GM23338 (cell line): Measurements from ENCODE around the gene RAG1. TPM values are rescaled to one million over a fixed set of nuclear protein-coding genes. Genes with fewer than 3 reads are reported as not detected.

Experiments used
- ATAC-seq: fragments of 200-7000 bp; cut with Tn5 transposase; 3 replicates; pipeline ENCODE4 v1.9.1; 2020
- DNase-seq: peaks from one replicate; pipeline ENCODE4 v3.0.0-alpha.2; 2015; ENCODE audit warnings: low spot score
- H2AFZ ChIP-seq: fragments of 200-600 bp; sonication (generic); 2 replicates; pipeline ENCODE4 v1.8.0; 2016; ENCODE audit warnings: antibody characterized with exemption, mild to moderate bottlenecking, moderate library complexity
- H3F3A ChIP-seq: fragments of 200-600 bp; sonication (generic); replicated peaks from 2 replicates; pipeline ENCODE4 v1.8.0; 2017; ENCODE audit warnings: antibody characterized with exemption, mixed run types, low read depth
- H3K27ac ChIP-seq: fragments of 200-600 bp; sonication (generic); 2 replicates; pipeline ENCODE4 v1.6.1; 2016; ENCODE audit warnings: low read depth
- H3K27me3 ChIP-seq: fragments of 200-600 bp; sonication (generic); 2 replicates; pipeline ENCODE4 v1.8.0; 2016; ENCODE audit warnings: mild to moderate bottlenecking, mixed run types, moderate library complexity; ENCODE audit not compliant: insufficient read depth
- H3K36me3 ChIP-seq: fragments of 200-600 bp; sonication (generic); 2 replicates; pipeline ENCODE4 v1.8.0; 2016; ENCODE audit warnings: mild to moderate bottlenecking; ENCODE audit not compliant: insufficient read depth
- H3K4me1 ChIP-seq: fragments of 200-600 bp; sonication (generic); 2 replicates; pipeline ENCODE4 v1.8.0; 2016; ENCODE audit warnings: mild to moderate bottlenecking, moderate library complexity; ENCODE audit not compliant: insufficient read depth
- H3K4me2 ChIP-seq: fragments of 200-600 bp; sonication (generic); 2 replicates; pipeline ENCODE4 v1.7.1; 2017; ENCODE audit warnings: mixed run types
- H3K4me3 ChIP-seq: fragments of 200-600 bp; sonication (generic); 2 replicates; pipeline ENCODE4 v1.6.1; 2016; ENCODE audit warnings: mixed run types
- H3K79me2 ChIP-seq: fragments of 200-600 bp; sonication (generic); replicated peaks from 2 replicates; pipeline ENCODE4 v1.8.0; 2017; ENCODE audit warnings: mild to moderate bottlenecking; ENCODE audit not compliant: insufficient read depth
- H3K9me2 ChIP-seq: fragments of 200-600 bp; sonication (generic); 2 replicates; pipeline ENCODE4 v1.8.0; 2017; ENCODE audit not compliant: insufficient read depth
- H4K20me1 ChIP-seq: fragments of 200-600 bp; sonication (generic); replicated peaks from 2 replicates; pipeline ENCODE4 v1.8.0; 2017; ENCODE audit warnings: mild to moderate bottlenecking; ENCODE audit not compliant: insufficient read depth
- H3K27ac Mint-ChIP-seq: 2 replicates; pipeline ENCODE4 v1.8.0; 2020; ENCODE audit warnings: inconsistent platforms, mild to moderate bottlenecking, moderate library complexity, mixed read lengths
- H3K27me3 Mint-ChIP-seq: 3 replicates; pipeline ENCODE4 v1.8.0; 2022; ENCODE audit warnings: low read depth, mild to moderate bottlenecking, moderate library complexity, mixed read lengths, inconsistent platforms; ENCODE audit not compliant: insufficient read depth, poor library complexity
- H3K36me3 Mint-ChIP-seq: 3 replicates; pipeline ENCODE4 v1.8.0; 2021; ENCODE audit warnings: low read depth, mild to moderate bottlenecking, inconsistent platforms, moderate library complexity, mixed read lengths
- H3K4me1 Mint-ChIP-seq: 3 replicates; pipeline ENCODE4 v1.8.0; 2020; ENCODE audit warnings: mild to moderate bottlenecking, inconsistent platforms, mixed read lengths
- H3K4me3 Mint-ChIP-seq: 3 replicates; pipeline ENCODE4 v1.8.0; 2021; ENCODE audit warnings: moderate library complexity, mild to moderate bottlenecking, inconsistent platforms, mixed read lengths
- H3K9me3 Mint-ChIP-seq: 3 replicates; pipeline ENCODE4 v1.8.0; 2020; ENCODE audit warnings: moderate library complexity, mild to moderate bottlenecking, inconsistent platforms, mixed read lengths
- CREB1 ChIP-seq: fragments of 250-450 bp; sonication (Bioruptor Pico); IDR thresholded peaks from 2 replicates; pipeline ENCODE4 v1.5.0; 2020; ENCODE audit warnings: low read depth, mild to moderate bottlenecking, moderate library complexity
- EZH2phosphoT487 ChIP-seq: fragments of 200-600 bp; sonication (generic); IDR thresholded peaks from one replicate; pipeline ENCODE4 v1.8.1; 2018; ENCODE audit warnings: antibody characterized with exemption; ENCODE audit not compliant: unreplicated experiment
- JUNB ChIP-seq: IDR thresholded peaks from one replicate; pipeline ENCODE4 v1.6.1; 2016; ENCODE audit warnings: antibody characterized with exemption; ENCODE audit not compliant: unreplicated experiment
- NANOG ChIP-seq: IDR thresholded peaks from 2 replicates; pipeline ENCODE4 v1.6.1; 2016; ENCODE audit warnings: antibody characterized with exemption, borderline replicate concordance
- POLR2AphosphoS5 ChIP-seq: IDR thresholded peaks from 2 replicates; pipeline ENCODE4 v1.6.1; 2016; ENCODE audit warnings: antibody characterized with exemption, low read depth
- STAT1 ChIP-seq: IDR thresholded peaks from one replicate; pipeline ENCODE4 v1.6.1; 2016; ENCODE audit warnings: antibody characterized with exemption; ENCODE audit not compliant: unreplicated experiment
- ZNF114 ChIP-seq: fragments of 250-450 bp; sonication (Bioruptor Pico); IDR thresholded peaks from 2 replicates; pipeline ENCODE4 v1.5.0; 2020; ENCODE audit warnings: mild to moderate bottlenecking, moderate library complexity
- ZNF331 ChIP-seq: fragments of 250-450 bp; sonication (Bioruptor Pico); IDR thresholded peaks from 2 replicates; pipeline ENCODE4 v1.5.0; 2020; ENCODE audit warnings: low read depth, mild to moderate bottlenecking, moderate library complexity
- polyA plus RNA-seq: library from polyadenylated mRNA; unstranded; fragments of >200 nt; fragmentation: Nextera tagmentation; extraction: Ambion mirVana; gene quantifications from 2 replicates; pipeline ENCODE4 v1.2.1, GENCODE V29; 2016
- total RNA-seq: library from RNA; depleted of rRNA; stranded (reverse); fragments of >200 nt; shearing (Covaris generic); gene quantifications from 2 replicates; pipeline ENCODE4 v1.2.3, GENCODE V29; 2014
- TF ChIP-seq, protein P1 (sequence below): IDR thresholded peaks from 2 replicates; pipeline ENCODE4 v1.6.1; 2016; ENCODE audit warnings: antibody characterized with exemption
- TF ChIP-seq, protein P2 (sequence below), 2 experiments: fragments of 200-600 bp in 1 of 2; sonication (generic) in 1 of 2; conservative IDR thresholded peaks; 2 replicates each; pipeline versions ENCODE4 v1.5.1 to v1.6.1; 2016 to 2017; ENCODE audit warnings: antibody characterized with exemption in 2 of 2, low read depth in 2 of 2, mild to moderate bottlenecking in 2 of 2, moderate library complexity in 1 of 2
- TF ChIP-seq, protein P3 (sequence below): IDR thresholded peaks from one replicate; pipeline ENCODE4 v1.6.1; 2018; ENCODE audit warnings: antibody characterized with exemption; ENCODE audit not compliant: unreplicated experiment

Gene RAG1
- total and polyA plus RNA-seq, 2 experiments from 2014 or later = 0.89 to 1.4 TPM

DNA sequence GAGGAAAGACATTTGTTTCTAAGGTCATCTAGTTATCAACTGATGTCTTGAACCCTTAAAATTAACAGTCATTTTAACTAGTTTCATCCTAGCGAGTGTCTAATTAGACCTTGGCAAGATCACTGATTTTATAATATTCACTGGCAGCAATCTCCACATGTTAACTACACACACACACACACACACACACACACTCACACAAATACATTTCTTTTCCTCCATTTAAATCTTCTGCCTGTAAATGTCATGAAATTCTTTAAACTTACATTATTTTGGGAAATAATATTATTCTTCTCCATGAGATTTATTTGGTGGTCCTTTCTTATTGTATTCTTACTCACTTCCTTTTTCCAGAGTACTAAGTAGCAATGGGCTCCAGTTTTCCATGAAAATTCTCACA lies 23.6 kb downstream of the RAG1 start:
- Mint-ChIP-seq H3K4me1 (peaks cover 2% of the 10 kb centered on the region; the same call in 2 of the 3 replicates), H3K36me3 (no peaks in the 10 kb centered on the region), H3K9me3 (no peaks in the 10 kb centered on the region; the same call in 2 of the 3 replicates), H3K27me3 (no peaks in the 10 kb centered on the region), H3K4me3 (no peak overlapping the region), H3K27ac (no peak overlapping the region)
- H3K79me2 ChIP-seq = no peaks in the 10 kb centered on the region
- no peak overlapping the region for H2AFZ ChIP-seq
- peaks cover 5% of the 10 kb centered on the region; the same call in 1 of the 2 replicates for H3K4me1 ChIP-seq
- H3K36me3 ChIP-seq = no peaks in the 10 kb centered on the region
- H3K27me3 ChIP-seq = peaks cover 2% of the 10 kb centered on the region; the same call in 1 of the 2 replicates
- no peak for DNase-seq
- H3K4me3 ChIP-seq = no peak overlapping the region
- H3K4me2 ChIP-seq = no peak overlapping the region
- ATAC-seq = no peak
- TF ChIP-seq EZH2phosphoT487 = no peak
- TF ChIP-seq NANOG = no peak
- no peak for TF ChIP-seq STAT1
- no peak for TF ChIP-seq JUNB
- no peak for TF ChIP-seq ZNF114 (CRISPR knock-in tag)
- TF ChIP-seq ZNF331 (CRISPR knock-in tag) = no peak
- TF ChIP-seq, protein P1, sequence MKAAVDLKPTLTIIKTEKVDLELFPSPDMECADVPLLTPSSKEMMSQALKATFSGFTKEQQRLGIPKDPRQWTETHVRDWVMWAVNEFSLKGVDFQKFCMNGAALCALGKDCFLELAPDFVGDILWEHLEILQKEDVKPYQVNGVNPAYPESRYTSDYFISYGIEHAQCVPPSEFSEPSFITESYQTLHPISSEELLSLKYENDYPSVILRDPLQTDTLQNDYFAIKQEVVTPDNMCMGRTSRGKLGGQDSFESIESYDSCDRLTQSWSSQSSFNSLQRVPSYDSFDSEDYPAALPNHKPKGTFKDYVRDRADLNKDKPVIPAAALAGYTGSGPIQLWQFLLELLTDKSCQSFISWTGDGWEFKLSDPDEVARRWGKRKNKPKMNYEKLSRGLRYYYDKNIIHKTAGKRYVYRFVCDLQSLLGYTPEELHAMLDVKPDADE = no peak
- TF ChIP-seq, protein P2, sequence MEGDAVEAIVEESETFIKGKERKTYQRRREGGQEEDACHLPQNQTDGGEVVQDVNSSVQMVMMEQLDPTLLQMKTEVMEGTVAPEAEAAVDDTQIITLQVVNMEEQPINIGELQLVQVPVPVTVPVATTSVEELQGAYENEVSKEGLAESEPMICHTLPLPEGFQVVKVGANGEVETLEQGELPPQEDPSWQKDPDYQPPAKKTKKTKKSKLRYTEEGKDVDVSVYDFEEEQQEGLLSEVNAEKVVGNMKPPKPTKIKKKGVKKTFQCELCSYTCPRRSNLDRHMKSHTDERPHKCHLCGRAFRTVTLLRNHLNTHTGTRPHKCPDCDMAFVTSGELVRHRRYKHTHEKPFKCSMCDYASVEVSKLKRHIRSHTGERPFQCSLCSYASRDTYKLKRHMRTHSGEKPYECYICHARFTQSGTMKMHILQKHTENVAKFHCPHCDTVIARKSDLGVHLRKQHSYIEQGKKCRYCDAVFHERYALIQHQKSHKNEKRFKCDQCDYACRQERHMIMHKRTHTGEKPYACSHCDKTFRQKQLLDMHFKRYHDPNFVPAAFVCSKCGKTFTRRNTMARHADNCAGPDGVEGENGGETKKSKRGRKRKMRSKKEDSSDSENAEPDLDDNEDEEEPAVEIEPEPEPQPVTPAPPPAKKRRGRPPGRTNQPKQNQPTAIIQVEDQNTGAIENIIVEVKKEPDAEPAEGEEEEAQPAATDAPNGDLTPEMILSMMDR (conservative IDR thresholded peaks at IDR 0.05; ENCODE audit: low read depth in 2 of 2) = no peak
- H3K9me2 ChIP-seq = peaks cover 8% of the 10 kb centered on the region; the same call in 1 of the 2 replicates
- no peaks in the 10 kb centered on the region for H4K20me1 ChIP-seq
- H3F3A ChIP-seq = no peaks in the 10 kb centered on the region
- no peak overlapping the region for H3K27ac ChIP-seq

DNA sequence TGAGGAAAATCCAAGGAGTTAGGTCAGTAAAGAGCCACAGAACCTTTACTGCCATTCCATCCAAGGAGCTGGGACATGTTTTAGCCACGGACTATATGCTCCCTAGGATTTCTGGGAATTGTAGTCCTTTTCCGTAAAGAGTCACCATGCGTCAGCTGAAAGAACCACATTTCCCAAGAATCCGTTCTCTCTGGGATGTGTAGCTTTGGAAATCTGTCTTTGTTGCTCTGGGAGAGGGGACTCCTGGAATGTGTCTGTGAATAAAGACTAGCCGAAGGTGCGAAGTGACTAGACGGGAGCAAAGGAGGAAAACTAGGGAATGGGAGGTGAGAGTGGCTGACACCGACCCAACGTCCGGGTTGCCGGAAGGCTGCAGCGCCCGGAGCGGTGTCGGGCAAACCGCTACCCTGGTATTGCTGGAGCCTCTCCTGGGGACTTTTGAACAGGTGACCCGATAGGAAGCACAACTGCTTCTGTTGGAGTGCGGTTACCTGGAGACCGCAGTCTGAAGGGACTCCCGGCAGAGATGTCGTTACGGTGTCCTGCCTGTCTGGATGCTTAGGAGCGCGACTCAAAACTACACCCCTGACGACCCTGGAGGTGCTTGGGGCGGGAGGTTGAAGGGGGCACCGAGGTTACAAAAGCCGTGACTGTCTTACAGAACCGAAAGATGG lies 26.6 kb downstream of the RAG1 start, which contains the start of gene IFTAP:
Gene IFTAP, plus strand, starts transcription at position 187 of the 674 bp plus-strand sequence. CDS start 15,602 bp downstream, outside the sequence.
- Mint-ChIP-seq H3K27me3 (no peaks in the 10 kb centered on the region), H3K4me1 (peaks cover 2% of the 10 kb centered on the region; the same call in 2 of the 3 replicates), H3K9me3 (no peaks in the 10 kb centered on the region; the same call in 2 of the 3 replicates), H3K36me3 (no peaks in the 10 kb centered on the region), H3K4me3 (peak within 1 kb of the TSS; percentile 93), H3K27ac (peak within 1 kb of the TSS; percentile 87)
- ATAC-seq (peak; percentile 98), DNase-seq (peak; percentile 98)
- H2AFZ ChIP-seq = peak within 1 kb of the TSS; percentile 98
- no peaks in the 10 kb centered on the region for H3K36me3 ChIP-seq
- TF ChIP-seq CREB1 (CRISPR knock-in tag) (peak; percentile 79), STAT1 (no peak), ZNF331 (CRISPR knock-in tag) (0 out of 2 replicates have a peak, but pooled peaks have one; percentile 24), POLR2AphosphoS5 (peak; percentile 48), ZNF114 (CRISPR knock-in tag) (peak; percentile 94)
- TF ChIP-seq, protein P1 = peak; percentile 95
- TF ChIP-seq, protein P3, sequence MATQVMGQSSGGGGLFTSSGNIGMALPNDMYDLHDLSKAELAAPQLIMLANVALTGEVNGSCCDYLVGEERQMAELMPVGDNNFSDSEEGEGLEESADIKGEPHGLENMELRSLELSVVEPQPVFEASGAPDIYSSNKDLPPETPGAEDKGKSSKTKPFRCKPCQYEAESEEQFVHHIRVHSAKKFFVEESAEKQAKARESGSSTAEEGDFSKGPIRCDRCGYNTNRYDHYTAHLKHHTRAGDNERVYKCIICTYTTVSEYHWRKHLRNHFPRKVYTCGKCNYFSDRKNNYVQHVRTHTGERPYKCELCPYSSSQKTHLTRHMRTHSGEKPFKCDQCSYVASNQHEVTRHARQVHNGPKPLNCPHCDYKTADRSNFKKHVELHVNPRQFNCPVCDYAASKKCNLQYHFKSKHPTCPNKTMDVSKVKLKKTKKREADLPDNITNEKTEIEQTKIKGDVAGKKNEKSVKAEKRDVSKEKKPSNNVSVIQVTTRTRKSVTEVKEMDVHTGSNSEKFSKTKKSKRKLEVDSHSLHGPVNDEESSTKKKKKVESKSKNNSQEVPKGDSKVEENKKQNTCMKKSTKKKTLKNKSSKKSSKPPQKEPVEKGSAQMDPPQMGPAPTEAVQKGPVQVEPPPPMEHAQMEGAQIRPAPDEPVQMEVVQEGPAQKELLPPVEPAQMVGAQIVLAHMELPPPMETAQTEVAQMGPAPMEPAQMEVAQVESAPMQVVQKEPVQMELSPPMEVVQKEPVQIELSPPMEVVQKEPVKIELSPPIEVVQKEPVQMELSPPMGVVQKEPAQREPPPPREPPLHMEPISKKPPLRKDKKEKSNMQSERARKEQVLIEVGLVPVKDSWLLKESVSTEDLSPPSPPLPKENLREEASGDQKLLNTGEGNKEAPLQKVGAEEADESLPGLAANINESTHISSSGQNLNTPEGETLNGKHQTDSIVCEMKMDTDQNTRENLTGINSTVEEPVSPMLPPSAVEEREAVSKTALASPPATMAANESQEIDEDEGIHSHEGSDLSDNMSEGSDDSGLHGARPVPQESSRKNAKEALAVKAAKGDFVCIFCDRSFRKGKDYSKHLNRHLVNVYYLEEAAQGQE = no peak
- peaks cover 5% of the 10 kb centered on the region; the same call in 1 of the 2 replicates for H3K4me1 ChIP-seq
- H3K9me2 ChIP-seq = peaks cover 8% of the 10 kb centered on the region; the same call in 1 of the 2 replicates
- H3F3A ChIP-seq = no peaks in the 10 kb centered on the region
- H3K79me2 ChIP-seq = no peaks in the 10 kb centered on the region
- peak within 1 kb of the TSS; percentile 89 for H3K4me2 ChIP-seq
- no peak within 1 kb of the TSS for H3K27ac ChIP-seq
- no peaks in the 10 kb centered on the region; the same call in 1 of the 2 replicates for H3K27me3 ChIP-seq
- H3K4me3 ChIP-seq = peak within 1 kb of the TSS; percentile 68
- H4K20me1 ChIP-seq = no peaks in the 10 kb centered on the region; the same call in 1 of the 2 replicates
